Suppressor macrophage treated with lipopolysaccharide for 4 hours (primary cell): ENCODE data around the gene F11.
"Not testable (repeated sequence)": the region's sequence is repeated elsewhere in the genome, so short reads cannot be mapped to it uniquely, and the experiment has no call there.

Experiments used
- DNase-seq: peaks from one replicate; pipeline ENCODE4 v3.0.0-alpha.2; 2020

The F11 gene

DNA sequence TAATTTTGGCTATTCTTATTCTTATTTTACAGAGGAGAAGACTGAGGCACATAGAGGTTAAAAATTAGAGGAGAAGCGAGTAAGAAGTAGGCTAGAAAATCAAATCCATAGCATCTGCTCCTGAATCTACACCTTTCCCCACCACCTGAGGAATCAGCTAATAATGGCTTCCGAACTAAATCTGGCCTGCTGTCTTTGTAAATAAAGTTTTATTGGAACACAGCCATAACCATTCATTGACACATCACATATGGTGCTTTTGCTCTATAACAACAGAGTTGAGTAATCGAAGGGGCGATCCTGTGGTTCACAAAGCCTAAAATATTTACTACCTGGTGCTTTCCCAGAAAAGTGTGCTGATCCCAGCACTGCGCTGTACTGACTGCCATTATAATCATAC, 38.2 kb downstream of the F11 start:
- no peak for DNase-seq

DNA sequence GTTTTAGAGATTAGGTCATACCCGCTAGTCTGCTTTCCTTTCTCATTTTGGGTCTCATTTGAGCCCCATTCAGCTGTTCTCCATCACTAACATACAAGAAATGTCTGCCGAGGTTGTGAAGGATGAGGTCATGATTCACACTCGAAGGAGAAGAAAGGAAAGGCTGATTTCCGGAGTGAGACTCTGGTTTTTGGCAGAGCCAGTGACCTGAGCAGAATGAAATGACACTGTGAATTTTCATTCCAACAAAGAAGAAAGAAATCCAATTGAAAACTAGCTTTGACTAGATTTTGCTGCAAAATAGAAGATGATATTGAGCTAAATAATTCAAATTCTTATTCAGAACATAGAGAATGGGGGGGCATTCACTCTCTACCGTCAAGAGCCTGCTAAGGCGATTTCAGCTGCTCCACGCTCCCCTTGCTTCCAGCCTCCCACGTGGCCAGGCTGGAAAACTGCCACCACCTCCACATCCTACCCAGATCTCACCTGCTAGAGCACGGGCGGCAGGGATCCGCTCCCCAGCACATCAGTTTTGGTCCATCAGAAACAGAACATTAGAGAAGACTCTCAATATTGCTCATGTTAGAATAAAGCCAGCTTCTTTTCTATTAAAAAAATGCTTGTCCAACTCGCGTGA, 39.0 kb downstream of the F11 start:
- no peak for DNase-seq

DNA sequence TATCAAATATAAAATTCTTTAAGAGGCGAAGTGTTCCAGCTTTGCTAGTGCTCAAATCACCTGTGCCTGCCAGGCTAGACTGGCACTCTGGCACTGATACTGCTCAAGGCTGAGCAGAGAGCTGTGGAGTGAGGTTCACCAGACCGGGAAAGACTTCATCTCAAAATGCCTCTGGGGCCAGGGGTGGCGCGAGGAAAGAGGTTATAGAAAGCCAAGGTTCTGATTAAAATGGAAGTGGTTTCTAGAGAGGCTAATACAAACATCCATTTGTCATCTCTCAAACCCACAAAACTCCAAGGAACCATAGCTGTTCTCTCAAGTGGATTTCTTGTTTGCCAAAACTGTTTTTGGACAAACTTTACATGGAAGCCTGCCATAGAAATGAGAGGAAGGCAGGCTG, 41.5 kb downstream of the F11 start:
- DNase-seq: no peak

DNA sequence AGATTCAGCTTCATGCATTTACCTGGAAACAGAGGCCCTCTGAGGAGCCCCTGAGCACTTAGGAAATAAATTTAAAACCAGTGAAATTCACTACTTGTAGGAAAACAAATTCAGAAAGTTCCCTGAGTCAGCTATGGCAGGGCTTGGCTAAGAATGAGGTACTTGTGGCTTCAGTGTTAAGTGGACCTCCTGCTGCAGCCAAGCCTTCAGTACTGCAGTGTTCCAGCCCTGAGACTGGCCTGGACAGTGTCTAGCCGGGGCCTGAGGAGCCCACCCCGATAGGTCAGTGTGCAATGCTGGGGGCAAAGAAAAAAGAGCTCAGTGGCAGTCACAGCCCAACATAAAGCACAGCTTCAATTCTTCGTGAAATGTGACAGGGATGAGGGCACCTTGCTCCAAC, 41.9 kb downstream of the F11 start:
- DNase-seq: no peak

DNA sequence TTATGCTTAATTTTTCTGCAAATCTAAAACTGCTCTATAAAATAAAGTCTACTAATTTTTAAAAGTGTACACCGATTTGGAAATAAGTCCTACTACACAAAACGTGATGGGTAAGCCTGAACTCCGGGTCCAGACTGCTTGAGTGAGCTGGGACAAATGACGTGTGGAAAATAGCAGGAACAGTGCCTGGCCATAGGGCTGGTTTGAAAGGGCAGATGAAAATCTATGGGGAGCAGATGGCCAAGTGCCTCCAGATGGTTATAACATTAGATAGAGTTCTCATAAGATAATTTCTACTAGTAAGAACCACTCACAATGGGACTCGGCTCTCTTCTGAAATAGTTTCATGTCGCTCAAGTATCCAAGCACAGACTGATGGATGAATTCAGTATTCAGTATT, 52.5 kb downstream of the F11 start:
- no peak for DNase-seq

DNA sequence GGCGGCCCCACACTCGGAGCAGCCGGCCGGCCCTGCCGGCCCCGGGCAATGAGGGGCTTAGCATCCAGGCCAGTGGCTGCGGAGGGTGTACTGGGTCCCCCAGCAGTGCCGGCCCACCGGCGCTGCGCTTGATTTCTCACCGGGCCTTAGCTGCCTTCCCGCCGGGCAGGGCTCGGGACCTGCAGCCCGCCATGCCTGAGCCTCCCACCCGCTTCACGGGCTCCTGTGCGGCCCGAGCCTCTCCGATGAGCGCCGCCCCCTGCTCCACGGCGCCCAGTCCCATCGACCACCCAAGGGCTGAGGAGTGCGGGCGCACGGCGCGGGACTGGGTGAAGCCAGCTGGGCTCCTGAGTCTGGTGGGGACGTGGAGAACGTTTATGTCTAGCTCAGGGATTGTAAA, 58.7 kb downstream of the F11 start:
- not testable (repeated sequence) for DNase-seq

DNA sequence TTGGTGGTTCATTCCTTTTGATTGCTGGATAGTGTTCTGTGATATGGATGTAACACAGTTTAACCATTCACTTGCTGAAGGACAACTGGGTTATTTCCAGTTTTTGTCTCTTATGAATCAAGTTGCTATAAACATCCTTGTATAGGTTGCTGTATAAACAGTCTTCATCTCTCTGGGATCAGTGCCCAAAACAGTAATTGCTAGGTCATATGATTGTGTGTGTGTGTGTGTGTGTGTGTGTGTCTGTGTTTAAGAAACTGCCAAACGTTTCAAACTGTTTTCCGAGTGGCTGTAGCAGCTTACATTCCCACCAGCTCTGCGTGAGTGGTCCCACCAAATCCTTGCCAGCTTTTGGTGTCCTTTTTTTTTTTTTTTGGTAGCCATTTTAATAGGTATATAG, 60.4 kb downstream of the F11 start:
- DNase-seq: no peak

DNA sequence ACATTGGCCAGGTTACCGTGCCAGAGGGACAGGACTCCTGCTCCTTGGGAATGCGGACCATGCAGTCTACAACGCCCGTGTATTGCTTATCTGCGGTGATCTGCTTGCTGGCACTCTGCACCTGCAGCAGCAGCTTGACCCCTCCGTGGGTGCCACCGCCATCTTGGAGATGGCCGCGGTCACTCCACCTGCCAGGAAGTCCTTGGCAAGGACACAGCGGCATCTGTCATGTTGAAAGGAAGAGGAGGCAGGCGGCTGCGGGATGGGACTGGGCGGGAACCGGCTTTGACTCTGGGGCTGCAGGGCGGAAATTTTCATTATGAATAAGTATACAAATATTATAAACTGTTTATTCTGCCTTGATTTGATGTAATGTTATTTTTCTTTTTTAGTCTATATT, 63.4 kb downstream of the F11 start:
- no peak for DNase-seq

DNA sequence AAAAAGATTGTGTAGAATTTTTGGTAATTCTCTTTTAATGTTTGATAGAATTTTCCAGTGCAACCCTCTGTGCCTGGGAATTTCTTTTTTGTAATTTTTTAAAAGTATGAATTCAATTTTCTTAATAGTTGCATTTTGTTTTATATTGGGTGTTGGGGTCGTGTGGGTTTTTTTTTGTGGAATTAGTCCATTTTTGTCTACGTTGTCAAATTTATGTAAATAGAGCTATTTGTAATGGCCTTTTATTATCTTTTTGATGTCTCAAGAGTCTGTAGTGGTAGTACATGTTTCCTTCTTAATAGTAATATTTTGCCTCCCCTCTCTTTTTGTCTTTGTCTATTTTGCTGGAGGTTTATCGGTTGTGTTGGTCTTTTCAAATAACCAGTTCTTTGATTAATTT, 64.4 kb downstream of the F11 start:
- no peak for DNase-seq

DNA sequence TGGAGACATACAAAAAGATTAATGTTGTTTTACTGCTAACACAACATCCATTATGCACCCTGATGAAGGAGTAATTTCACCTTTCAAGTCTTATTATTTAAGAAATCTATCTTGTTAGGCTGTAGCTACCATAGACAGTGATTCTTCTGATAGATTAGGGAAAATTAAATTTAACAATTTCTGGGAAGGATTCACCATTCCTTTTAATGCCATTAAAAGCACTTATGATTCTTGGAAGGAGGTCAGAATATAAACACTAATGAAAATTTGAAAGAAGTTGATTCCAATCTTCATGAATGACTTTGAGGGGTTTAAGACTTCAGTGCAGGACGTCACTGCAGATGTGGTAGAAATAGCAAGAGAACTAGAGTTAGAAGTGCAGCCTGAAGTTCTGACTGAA, 69.8 kb downstream of the F11 start:
- no peak for DNase-seq
